NCI-H146 treated with DMSO at 0.1 percent for 48 hours (cell line): ENCODE results near the gene VIP.
"Not testable (repeated sequence)": the region's sequence is repeated elsewhere in the genome, so short reads cannot be mapped to it uniquely, and the experiment has no call there.

Source experiments
- DNase-seq: peaks from one replicate; lab custom pipeline; 2025; ENCODE audit not compliant: unreplicated experiment; lab: John Stamatoyannopoulos, UW

VIP gene

GRCh38 chr6:152750694-152751093, at the start of gene VIP:
TSS of gene VIP (plus strand) at chr6:152750797. CDS start at chr6:152752178, 1,381 bp downstream.
- no peak for DNase-seq

- no peak for DNase-seq
These were observed 49.3 kb upstream of the VIP start for GRCh38 chr6:152701081-152701862.

- DNase-seq = no peak
These were observed 48.7 kb upstream of the VIP start for GRCh38 chr6:152701863-152702401.

- not testable (repeated sequence) for DNase-seq
These were observed 46.8 kb upstream of the VIP start for GRCh38 chr6:152703750-152704149.

- no peak for DNase-seq
These were observed 45.3 kb upstream of the VIP start for GRCh38 chr6:152705327-152705726.

- DNase-seq = no peak
These were observed 34.3 kb upstream of the VIP start for GRCh38 chr6:152716322-152716721.

GRCh38 chr6:152720974-152721373, 29.6 kb upstream of the VIP start:
- DNase-seq = no peak

GRCh38 chr6:152721956-152722355, 28.6 kb upstream of the VIP start:
- no peak for DNase-seq

- no peak for DNase-seq
These were observed 27.2 kb upstream of the VIP start for GRCh38 chr6:152723398-152723797.

- no peak for DNase-seq
These were observed 24.3 kb upstream of the VIP start for GRCh38 chr6:152726313-152726712.

GRCh38 chr6:152727507-152727906, 23.1 kb upstream of the VIP start:
- DNase-seq = no peak

- no peak for DNase-seq
These were observed 16.0 kb upstream of the VIP start for GRCh38 chr6:152734630-152735029.

GRCh38 chr6:152736687-152737273, 13.8 kb upstream of the VIP start:
- no peak for DNase-seq

GRCh38 chr6:152745509-152746171, 5.0 kb upstream of the VIP start:
- DNase-seq = no peak

- no peak for DNase-seq
These were observed 4.4 kb upstream of the VIP start for GRCh38 chr6:152746172-152746553.

- no peak for DNase-seq
These were observed 1.8 kb upstream of the VIP start for GRCh38 chr6:152748843-152749242.

GRCh38 chr6:152749336-152749735, 1.3 kb upstream of the VIP start:
- DNase-seq = no peak

- DNase-seq = no peak
These were observed 14.7 kb downstream of the VIP start for GRCh38 chr6:152765331-152765730.

- DNase-seq = no peak
These were observed 18.6 kb downstream of the VIP start for GRCh38 chr6:152769159-152769558.

GRCh38 chr6:152769993-152770392, 19.4 kb downstream of the VIP start:
- DNase-seq = no peak

GRCh38 chr6:152771061-152771687, 20.6 kb downstream of the VIP start:
- DNase-seq = no peak
